ENCODE results near the gene SERPINH1.

The SERPINH1 gene

DNA sequence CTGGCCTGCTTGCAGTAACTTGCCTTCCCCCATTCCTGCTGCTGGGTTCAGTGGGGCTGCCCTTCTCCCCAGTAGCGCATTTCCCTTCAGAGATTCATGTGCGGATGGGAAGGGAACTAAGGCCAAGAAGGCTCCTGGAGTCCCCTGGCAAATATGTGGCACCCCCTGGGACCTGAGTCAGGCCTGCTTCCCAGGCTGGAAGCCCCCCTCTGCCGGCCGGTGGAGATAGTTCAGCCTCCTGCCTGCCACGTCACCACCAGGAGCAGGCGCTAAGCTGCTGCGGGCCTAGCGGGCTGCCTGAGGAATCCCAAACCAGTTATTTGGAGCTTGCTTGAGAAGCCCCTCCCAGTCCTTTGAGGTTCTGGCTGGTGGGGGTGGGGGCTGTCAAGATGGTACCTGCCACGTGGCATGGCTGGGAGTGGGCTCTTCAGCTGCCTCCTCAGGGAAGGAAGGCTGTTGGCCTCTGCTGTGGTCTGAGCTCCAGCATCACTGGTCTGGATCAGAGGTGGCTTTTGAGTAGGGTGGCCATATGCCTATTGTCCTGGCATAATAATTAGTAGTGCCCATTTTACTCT is 2.0 kb downstream of the SERPINH1 start:
- Histone ChIP-seq H3K27me3 (ENCODE audit: control insufficient read depth, insufficient read depth, low read length) (no peaks in the 10 kb centered on the region), H3K36me3 (ENCODE audit: control insufficient read depth, insufficient read depth, low read length) (peaks cover 17% of the 10 kb centered on the region), H3K27ac (ENCODE audit: low read depth, low read length) (peak overlapping the region; percentile 100), H3K4me1 (ENCODE audit: control insufficient read depth, insufficient read depth, low read length) (peaks cover 42% of the 10 kb centered on the region), H3K9ac (ENCODE audit: low read length) (peak overlapping the region; percentile 85), H3K4me3 (ENCODE audit: low read length) (peak overlapping the region; percentile 71)

GRCh38 chr11:75565221-75565814 is 3.3 kb downstream of the SERPINH1 start:
- peaks cover 28% of the 10 kb centered on the region for H3K36me3 ChIP-seq (ENCODE audit: control insufficient read depth, insufficient read depth, low read length)
- peaks cover 34% of the 10 kb centered on the region for H3K4me1 ChIP-seq (ENCODE audit: control insufficient read depth, insufficient read depth, low read length)
- peak overlapping the region; percentile 100 for H3K27ac ChIP-seq (ENCODE audit: low read depth, low read length)
- no peaks in the 10 kb centered on the region for H3K27me3 ChIP-seq (ENCODE audit: control insufficient read depth, insufficient read depth, low read length)
- peak overlapping the region; percentile 71 for H3K4me3 ChIP-seq (ENCODE audit: low read length)
- H3K9ac ChIP-seq (ENCODE audit: low read length): no peak overlapping the region

GRCh38 chr11:75565916-75566762 is 4.1 kb downstream of the SERPINH1 start:
- Histone ChIP-seq H3K27me3 (ENCODE audit: control insufficient read depth, insufficient read depth, low read length) (no peaks in the 10 kb centered on the region), H3K4me3 (ENCODE audit: low read length) (peak overlapping the region; percentile 14), H3K36me3 (ENCODE audit: control insufficient read depth, insufficient read depth, low read length) (peaks cover 36% of the 10 kb centered on the region), H3K9ac (ENCODE audit: low read length) (no peak overlapping the region), H3K4me1 (ENCODE audit: control insufficient read depth, insufficient read depth, low read length) (peaks cover 31% of the 10 kb centered on the region), H3K27ac (ENCODE audit: low read depth, low read length) (no peak overlapping the region)

- H3K4me3 ChIP-seq (ENCODE audit: low read length): no peak overlapping the region
- H3K27me3 ChIP-seq (ENCODE audit: control insufficient read depth, insufficient read depth, low read length): no peaks in the 10 kb centered on the region
- peaks cover 25% of the 10 kb centered on the region for H3K4me1 ChIP-seq (ENCODE audit: control insufficient read depth, insufficient read depth, low read length)
- no peak overlapping the region for H3K9ac ChIP-seq (ENCODE audit: low read length)
- H3K27ac ChIP-seq (ENCODE audit: low read depth, low read length): no peak overlapping the region
- H3K36me3 ChIP-seq (ENCODE audit: control insufficient read depth, insufficient read depth, low read length): peaks cover 43% of the 10 kb centered on the region
These were observed 4.8 kb downstream of the SERPINH1 start for GRCh38 chr11:75566763-75567279.

DNA sequence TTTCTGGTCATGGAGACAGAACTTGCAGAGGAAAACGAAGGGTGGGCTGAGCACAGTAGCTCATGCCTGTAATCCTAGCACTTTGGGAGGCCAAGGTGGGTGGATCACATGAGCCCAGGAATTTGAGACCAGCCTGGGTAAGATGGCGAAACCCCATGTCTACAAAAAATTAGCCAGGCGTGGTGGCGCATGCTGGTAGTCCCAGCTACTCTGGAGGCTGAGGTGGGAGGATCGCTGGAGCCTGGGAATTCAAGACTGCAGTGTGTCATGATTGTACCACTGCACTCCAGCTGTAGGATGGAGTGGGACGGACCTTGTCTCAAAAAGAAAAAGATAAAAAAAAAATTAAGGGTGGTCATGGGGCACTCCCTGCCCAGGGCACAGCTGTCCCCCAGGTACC is 5.9 kb downstream of the SERPINH1 start:
- H3K9ac ChIP-seq (ENCODE audit: low read length): no peak overlapping the region
- H3K27me3 ChIP-seq (ENCODE audit: control insufficient read depth, insufficient read depth, low read length): no peaks in the 10 kb centered on the region
- no peak overlapping the region for H3K4me3 ChIP-seq (ENCODE audit: low read length)
- H3K4me1 ChIP-seq (ENCODE audit: control insufficient read depth, insufficient read depth, low read length): peaks cover 25% of the 10 kb centered on the region
- H3K27ac ChIP-seq (ENCODE audit: low read depth, low read length): no peak overlapping the region
- H3K36me3 ChIP-seq (ENCODE audit: control insufficient read depth, insufficient read depth, low read length): peaks cover 48% of the 10 kb centered on the region

DNA sequence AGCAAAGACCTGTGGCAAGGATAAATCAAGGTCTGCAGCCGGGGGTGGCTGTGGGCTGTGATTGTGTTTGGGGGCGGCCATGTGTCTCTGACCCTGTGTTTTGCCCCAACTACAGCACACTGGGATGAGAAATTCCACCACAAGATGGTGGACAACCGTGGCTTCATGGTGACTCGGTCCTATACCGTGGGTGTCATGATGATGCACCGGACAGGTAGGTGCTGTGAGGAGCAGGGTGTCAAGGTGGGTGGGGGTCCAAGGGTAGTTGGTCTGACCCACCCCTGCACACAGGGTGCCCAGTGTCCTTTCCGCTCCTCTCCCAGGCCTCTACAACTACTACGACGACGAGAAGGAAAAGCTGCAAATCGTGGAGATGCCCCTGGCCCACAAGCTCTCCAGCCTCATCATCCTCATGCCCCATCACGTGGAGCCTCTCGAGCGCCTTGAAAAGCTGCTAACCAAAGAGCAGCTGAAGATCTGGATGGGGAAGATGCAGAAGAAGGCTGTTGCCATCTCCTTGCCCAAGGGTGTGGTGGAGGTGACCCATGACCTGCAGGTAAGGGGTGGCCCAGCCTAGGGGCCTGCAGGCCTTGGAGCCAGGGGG is 6.7 kb downstream of the SERPINH1 start:
- H3K27me3 ChIP-seq (ENCODE audit: control insufficient read depth, insufficient read depth, low read length): no peaks in the 10 kb centered on the region
- H3K4me3 ChIP-seq (ENCODE audit: low read length): no peak overlapping the region
- peaks cover 56% of the 10 kb centered on the region for H3K36me3 ChIP-seq (ENCODE audit: control insufficient read depth, insufficient read depth, low read length)
- H3K4me1 ChIP-seq (ENCODE audit: control insufficient read depth, insufficient read depth, low read length): peaks cover 21% of the 10 kb centered on the region
- H3K9ac ChIP-seq (ENCODE audit: low read length): no peak overlapping the region
- H3K27ac ChIP-seq (ENCODE audit: low read depth, low read length): no peak overlapping the region

DNA sequence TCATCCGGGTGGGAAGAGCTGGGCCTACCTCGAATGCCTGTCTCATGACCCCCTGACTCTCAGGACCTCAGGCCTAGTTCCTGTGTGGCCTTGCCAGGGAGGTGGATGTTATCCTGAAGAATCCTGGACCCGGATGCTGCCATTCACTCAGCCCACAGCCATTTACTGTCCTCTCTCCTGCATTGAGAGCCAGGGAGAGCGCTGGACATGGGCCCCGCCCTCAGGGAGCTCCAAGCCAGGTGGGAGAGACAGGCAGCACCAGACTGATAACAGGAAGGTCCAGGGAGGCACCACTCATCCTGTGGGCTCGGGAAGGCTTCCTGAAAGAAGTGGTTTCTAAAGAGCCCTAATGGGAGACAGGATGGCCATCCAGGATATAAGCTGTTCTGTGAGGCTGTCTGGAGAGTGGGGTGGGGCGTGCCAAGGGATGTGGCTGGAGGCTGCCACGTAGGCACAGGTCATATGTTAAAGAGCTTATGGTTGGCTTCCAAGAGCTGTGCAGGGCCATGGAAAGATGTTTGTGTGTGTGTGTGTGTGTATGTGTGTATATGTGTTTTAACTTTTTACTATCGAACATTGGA is 8.6 kb downstream of the SERPINH1 start:
- H3K4me1 ChIP-seq (ENCODE audit: control insufficient read depth, insufficient read depth, low read length): peaks cover 4% of the 10 kb centered on the region
- H3K4me3 ChIP-seq (ENCODE audit: low read length): no peak overlapping the region
- H3K27me3 ChIP-seq (ENCODE audit: control insufficient read depth, insufficient read depth, low read length): no peaks in the 10 kb centered on the region
- H3K27ac ChIP-seq (ENCODE audit: low read depth, low read length): no peak overlapping the region
- no peak overlapping the region for H3K9ac ChIP-seq (ENCODE audit: low read length)
- H3K36me3 ChIP-seq (ENCODE audit: control insufficient read depth, insufficient read depth, low read length): peaks cover 56% of the 10 kb centered on the region

DNA sequence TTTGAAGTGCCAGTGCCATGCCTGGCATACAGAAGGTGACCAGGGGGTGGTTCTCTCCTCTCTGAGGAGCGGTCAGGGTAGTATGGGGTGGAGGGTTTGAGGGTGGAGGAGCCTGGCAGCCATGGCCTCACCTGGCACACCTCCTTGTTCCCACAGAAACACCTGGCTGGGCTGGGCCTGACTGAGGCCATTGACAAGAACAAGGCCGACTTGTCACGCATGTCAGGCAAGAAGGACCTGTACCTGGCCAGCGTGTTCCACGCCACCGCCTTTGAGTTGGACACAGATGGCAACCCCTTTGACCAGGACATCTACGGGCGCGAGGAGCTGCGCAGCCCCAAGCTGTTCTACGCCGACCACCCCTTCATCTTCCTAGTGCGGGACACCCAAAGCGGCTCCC is 9.6 kb downstream of the SERPINH1 start:
- Histone ChIP-seq H3K36me3 (ENCODE audit: control insufficient read depth, insufficient read depth, low read length) (peaks cover 56% of the 10 kb centered on the region), H3K4me1 (ENCODE audit: control insufficient read depth, insufficient read depth, low read length) (peaks cover 3% of the 10 kb centered on the region), H3K27ac (ENCODE audit: low read depth, low read length) (no peak overlapping the region)

DNA sequence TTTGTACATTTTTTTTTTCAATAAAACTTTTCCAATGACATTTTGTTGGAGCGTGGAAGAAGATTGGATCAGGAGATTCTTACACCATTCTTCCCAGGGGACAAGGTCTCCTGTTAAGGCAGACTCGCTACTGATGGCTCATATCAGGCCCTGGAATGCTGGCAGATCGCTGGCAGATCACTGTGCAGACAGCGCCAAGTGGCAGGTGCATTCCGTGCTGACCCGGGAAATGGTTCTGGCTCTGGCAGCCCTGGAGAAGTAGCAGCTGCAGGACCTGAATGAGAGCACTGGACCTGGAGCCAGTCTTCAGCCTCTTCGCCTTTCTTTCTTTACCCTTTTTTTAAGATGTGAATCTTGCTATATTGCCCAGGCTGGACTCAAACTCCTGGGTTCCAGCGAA is 10.7 kb downstream of the SERPINH1 start:
- H3K27ac ChIP-seq (ENCODE audit: low read depth, low read length): no peak overlapping the region
- no peak overlapping the region for H3K9ac ChIP-seq (ENCODE audit: low read length)
- H3K4me1 ChIP-seq (ENCODE audit: control insufficient read depth, insufficient read depth, low read length): no peaks in the 10 kb centered on the region
- peaks cover 50% of the 10 kb centered on the region for H3K36me3 ChIP-seq (ENCODE audit: control insufficient read depth, insufficient read depth, low read length)
- no peaks in the 10 kb centered on the region for H3K27me3 ChIP-seq (ENCODE audit: control insufficient read depth, insufficient read depth, low read length)
- H3K4me3 ChIP-seq (ENCODE audit: low read length): no peak overlapping the region

More for the DNA sequence above, 9.6 kb downstream of the SERPINH1 start:
- no peak overlapping the region for H3K9ac ChIP-seq (ENCODE audit: low read length)
- H3K4me3 ChIP-seq (ENCODE audit: low read length): no peak overlapping the region
- H3K27me3 ChIP-seq (ENCODE audit: control insufficient read depth, insufficient read depth, low read length): no peaks in the 10 kb centered on the region

DNA sequence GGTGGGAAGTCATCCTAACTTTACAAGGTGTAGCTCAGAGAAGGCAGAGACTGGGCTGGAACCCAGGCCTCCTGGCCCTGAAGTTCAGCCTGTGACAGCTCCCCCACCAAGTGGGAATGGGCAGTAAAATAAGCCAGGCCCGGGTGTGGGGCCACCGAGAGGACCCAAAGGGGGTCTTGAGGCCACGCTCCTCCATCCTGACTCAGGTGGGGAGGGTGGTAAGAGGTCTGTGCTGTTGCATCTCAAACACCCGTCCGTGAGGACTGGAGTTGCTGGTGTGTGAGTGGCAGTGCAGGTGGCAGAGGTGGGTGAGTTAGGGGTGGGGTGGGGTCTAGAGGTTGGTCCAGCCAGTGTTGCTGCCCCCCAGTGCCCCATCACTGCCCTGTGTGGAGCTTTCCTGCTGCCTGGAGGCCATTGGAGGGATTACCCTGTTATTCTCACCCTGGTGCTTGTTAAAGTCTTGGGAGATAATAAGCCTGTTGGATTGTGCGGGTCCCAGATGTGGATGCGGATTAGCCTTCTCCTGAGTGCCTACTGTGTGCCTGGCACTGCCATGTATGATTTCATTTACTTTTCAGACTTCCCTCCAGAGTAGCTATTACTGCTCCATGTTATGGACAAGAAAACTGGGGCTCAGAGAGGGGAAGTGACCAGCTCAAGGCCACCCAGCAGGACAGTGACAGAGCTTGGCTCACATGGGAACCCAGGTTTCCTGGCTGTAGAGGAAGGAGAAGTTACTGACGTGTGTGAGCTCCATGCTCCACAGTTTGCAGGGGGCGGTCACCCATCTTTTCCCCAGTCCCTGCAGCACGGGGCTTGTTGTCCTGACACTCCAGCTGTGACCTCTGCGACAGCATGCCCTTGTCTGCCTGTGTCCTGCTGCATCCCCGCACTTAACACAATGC is 12.9 kb downstream of the SERPINH1 start:
- H3K36me3 ChIP-seq (ENCODE audit: control insufficient read depth, insufficient read depth, low read length): peaks cover 32% of the 10 kb centered on the region
- H3K4me3 ChIP-seq (ENCODE audit: low read length): no peak overlapping the region
- H3K9ac ChIP-seq (ENCODE audit: low read length): peak overlapping the region; percentile 33
- no peaks in the 10 kb centered on the region for H3K4me1 ChIP-seq (ENCODE audit: control insufficient read depth, insufficient read depth, low read length)
- H3K27ac ChIP-seq (ENCODE audit: low read depth, low read length): no peak overlapping the region
- H3K27me3 ChIP-seq (ENCODE audit: control insufficient read depth, insufficient read depth, low read length): no peaks in the 10 kb centered on the region

- H3K27ac ChIP-seq (ENCODE audit: low read depth, low read length): no peak overlapping the region
- H3K27me3 ChIP-seq (ENCODE audit: control insufficient read depth, insufficient read depth, low read length): no peaks in the 10 kb centered on the region
- peaks cover 21% of the 10 kb centered on the region for H3K36me3 ChIP-seq (ENCODE audit: control insufficient read depth, insufficient read depth, low read length)
- no peak overlapping the region for H3K4me3 ChIP-seq (ENCODE audit: low read length)
- no peak overlapping the region for H3K9ac ChIP-seq (ENCODE audit: low read length)
- no peaks in the 10 kb centered on the region for H3K4me1 ChIP-seq (ENCODE audit: control insufficient read depth, insufficient read depth, low read length)
These were observed 14.0 kb downstream of the SERPINH1 start for GRCh38 chr11:75576017-75576416.

Measured in rectal smooth muscle tissue (tissue), 1 donor.